Chondrocyte (in vitro differentiated cells): Measurements from ENCODE around the gene PHRF1. TPM values are rescaled to one million over a fixed set of nuclear protein-coding genes. Genes with fewer than 3 reads are reported as not detected.
A peak's percentile ranks its signal among the peaks of the same experiment; 100 is the strongest.

Source experiments
- DNase-seq: peaks from one replicate; pipeline ENCODE4 v3.0.0; 2021; ENCODE audit warnings: mixed read lengths, low spot score
- H3K27ac Mint-ChIP-seq: one replicate; pipeline ENCODE4 v1.8.0; 2021; ENCODE audit warnings: mild to moderate bottlenecking, moderate library complexity, mixed read lengths; ENCODE audit not compliant: unreplicated experiment
- H3K27me3 Mint-ChIP-seq: 2 replicates; pipeline ENCODE4 v1.8.0; 2021; ENCODE audit warnings: low read depth, mixed read lengths
- H3K36me3 Mint-ChIP-seq: 2 replicates; pipeline ENCODE4 v1.8.0; 2021; ENCODE audit warnings: low read depth, mixed read lengths
- H3K4me1 Mint-ChIP-seq: 2 replicates; pipeline ENCODE4 v1.8.0; 2021; ENCODE audit warnings: low read depth, mild to moderate bottlenecking, mixed read lengths
- H3K4me3 Mint-ChIP-seq: one replicate; pipeline ENCODE4 v1.8.0; 2021; ENCODE audit warnings: mild to moderate bottlenecking, moderate library complexity, mixed read lengths; ENCODE audit not compliant: unreplicated experiment
- H3K9me3 Mint-ChIP-seq: 2 replicates; pipeline ENCODE4 v1.8.0; 2021; ENCODE audit warnings: low read depth, mixed read lengths
- CTCF ChIP-seq: fragments of 200-600 bp; sonication (generic); IDR thresholded peaks from 2 replicates; pipeline ENCODE4 v1.5.0; 2021; ENCODE audit warnings: antibody characterized with exemption, mild to moderate bottlenecking, moderate library complexity
- total RNA-seq: library from RNA; stranded (reverse); gene quantifications from 3 replicates; pipeline ENCODE4 v1.2.1, GENCODE V29; 2021

Gene PHRF1
- total RNA-seq, 1 donor from 2014 or later = 25.9 TPM

- H3K4me1 Mint-ChIP-seq = peaks cover 14% of the 10 kb centered on the region
- H3K27ac Mint-ChIP-seq = peak overlapping the region; percentile 29
- H3K36me3 Mint-ChIP-seq = peaks cover 12% of the 10 kb centered on the region
- no peaks in the 10 kb centered on the region for H3K9me3 Mint-ChIP-seq
- peak; percentile 93 for DNase-seq
- no peak overlapping the region for H3K4me3 Mint-ChIP-seq
- peak; percentile 49 for TF ChIP-seq CTCF
- H3K27me3 Mint-ChIP-seq = no peaks in the 10 kb centered on the region
These were observed 36.1 kb downstream of the PHRF1 start for GRCh38 chr11:612201-612960.

- Mint-ChIP-seq H3K27me3 (no peaks in the 10 kb centered on the region), H3K4me3 (no peak overlapping the region), H3K4me1 (peaks cover 14% of the 10 kb centered on the region), H3K36me3 (peaks cover 12% of the 10 kb centered on the region), H3K27ac (peak overlapping the region; percentile 41), H3K9me3 (no peaks in the 10 kb centered on the region)
- no peak for TF ChIP-seq CTCF
- no peak for DNase-seq
These were observed 36.7 kb downstream of the PHRF1 start for GRCh38 chr11:612961-613300.

GRCh38 chr11:613369-613968, 37.2 kb downstream of the PHRF1 start:
- H3K36me3 Mint-ChIP-seq = peaks cover 9% of the 10 kb centered on the region
- peaks cover 14% of the 10 kb centered on the region for H3K4me1 Mint-ChIP-seq
- no peaks in the 10 kb centered on the region for H3K27me3 Mint-ChIP-seq
- H3K9me3 Mint-ChIP-seq = no peaks in the 10 kb centered on the region
- H3K27ac Mint-ChIP-seq = no peak overlapping the region
- peak; percentile 95 for DNase-seq
- no peak for TF ChIP-seq CTCF
- H3K4me3 Mint-ChIP-seq = no peak overlapping the region

- Mint-ChIP-seq H3K4me3 (peak overlapping the region; percentile 55), H3K36me3 (peaks cover 7% of the 10 kb centered on the region), H3K27me3 (no peaks in the 10 kb centered on the region), H3K9me3 (no peaks in the 10 kb centered on the region), H3K4me1 (peaks cover 14% of the 10 kb centered on the region), H3K27ac (peak overlapping the region; percentile 75)
- no peak for DNase-seq
- TF ChIP-seq CTCF = no peak
These were observed 37.9 kb downstream of the PHRF1 start for GRCh38 chr11:614021-614622.

- no peaks in the 10 kb centered on the region for H3K9me3 Mint-ChIP-seq
- peak overlapping the region; percentile 80 for H3K4me3 Mint-ChIP-seq
- H3K36me3 Mint-ChIP-seq = peaks cover 7% of the 10 kb centered on the region
- no peak for TF ChIP-seq CTCF
- H3K27ac Mint-ChIP-seq = peak overlapping the region; percentile 92
- H3K4me1 Mint-ChIP-seq = peaks cover 14% of the 10 kb centered on the region
- no peak for DNase-seq
- H3K27me3 Mint-ChIP-seq = no peaks in the 10 kb centered on the region
These were observed 38.6 kb downstream of the PHRF1 start for GRCh38 chr11:614623-615503.
